Body of pancreas (tissue), 4 donors: ENCODE data around the gene MRPL16.
"Not testable (repeated sequence)": the region's sequence is repeated elsewhere in the genome, so short reads cannot be mapped to it uniquely, and the experiment has no call there.

ENCODE experiments used
- CTCF ChIP-seq, 7 experiments: fragments of 450-650 bp in 4 of 7; fragments of 200-600 bp in 3 of 7; sonication (generic) in 3 of 7; IDR thresholded peaks; one replicate each; pipeline ENCODE4 v1.5.1; 2016 to 2019; ENCODE audit warnings: antibody characterized with exemption in 7 of 7
- POLR2A ChIP-seq, 3 donors: fragments of 450-650 bp; IDR thresholded peaks; one replicate each; pipeline ENCODE4 v1.6.1; 2016; ENCODE audit warnings: antibody characterized with exemption in 3 of 3, mild to moderate bottlenecking in 2 of 3

GRCh38 chr11:59851416-59851815 lies 40.8 kb upstream of the MRPL16 start:
- TF ChIP-seq POLR2A, CTCF (IDR thresholded peaks at IDR 0.05): not testable (repeated sequence)
